Liver (tissue), 3 donors: ENCODE data around the gene MINAR2.

Experiments
- ATF3 ChIP-seq: IDR thresholded peaks from 2 replicates; pipeline ENCODE4 v1.6.1; 2016; ENCODE audit warnings: antibody characterized with exemption
- CTCF ChIP-seq: fragments of 150-350 bp; IDR thresholded peaks from 2 replicates; pipeline ENCODE4 v1.5.1; 2017; ENCODE audit warnings: improper control_type of control experiment, low read depth, low read length; ENCODE audit not compliant: missing input control
- MAX ChIP-seq: IDR thresholded peaks from 2 replicates; pipeline ENCODE4 v1.6.1; 2016; ENCODE audit warnings: antibody characterized with exemption
- RAD21 ChIP-seq, 2 donors: IDR thresholded peaks; 2 replicates each; pipeline ENCODE4 v1.6.1; 2016; ENCODE audit warnings: antibody characterized with exemption in 2 of 2, mild to moderate bottlenecking in 2 of 2
- SP1 ChIP-seq: IDR thresholded peaks from 2 replicates; pipeline ENCODE4 v1.6.1; 2018; ENCODE audit warnings: antibody characterized with exemption, mild to moderate bottlenecking
- YY1 ChIP-seq: IDR thresholded peaks from 2 replicates; pipeline ENCODE4 v1.6.1; 2016; ENCODE audit warnings: antibody characterized with exemption, mild to moderate bottlenecking
- ZBTB33 ChIP-seq: IDR thresholded peaks from 2 replicates; pipeline ENCODE4 v1.6.1; 2016; ENCODE audit warnings: antibody characterized with exemption
- donor health status: healthy.
- donor health status: healthy.

GRCh38 chr5:129748913-129749880 lies 1.3 kb downstream of the MINAR2 start:
- TF ChIP-seq CTCF = no peak
- no peak for TF ChIP-seq RAD21 (IDR thresholded peaks at IDR 0.05)
- no peak for TF ChIP-seq SP1
- TF ChIP-seq MAX = no peak
- TF ChIP-seq YY1 = no peak
- no peak for TF ChIP-seq ATF3
- no peak for TF ChIP-seq ZBTB33
